Tibial artery (tissue), 4 donors: ENCODE data around the gene LHFPL6.

Experiments used
- DNase-seq, 2 donors: peaks; one replicate each; pipeline ENCODE4 v3.0.0-alpha.2; 2019
- H3K27ac ChIP-seq, 2 donors: fragments of 200-600 bp; sonication (generic) in 1 of 2; 1 replicate in 1 of 2; 2 replicates in 1 of 2; pipeline ENCODE4 v1.5.1; 2018 to 2019; ENCODE audit warnings: mild to moderate bottlenecking in 1 of 2
- H3K27me3 ChIP-seq, 2 donors: fragments of 200-600 bp; sonication (generic) in 1 of 2; one replicate each; pipeline versions ENCODE4 v1.5.1 to v1.6.0; 2016 to 2019
- H3K36me3 ChIP-seq, 3 donors: fragments of 200-600 bp; sonication (generic) in 2 of 3; one replicate each; pipeline ENCODE4 v1.5.1; 2016 to 2019; ENCODE audit warnings: mild to moderate bottlenecking in 2 of 3
- H3K4me1 ChIP-seq, 4 donors: fragments of 200-600 bp; sonication (generic) in 2 of 4; 1 replicate in 3 of 4; 2 replicates in 1 of 4; pipeline ENCODE4 v1.5.1; 2016 to 2019
- H3K4me3 ChIP-seq, 2 donors: fragments of 200-600 bp; sonication (generic) in 1 of 2; 1 replicate in 1 of 2; 2 replicates in 1 of 2; pipeline ENCODE4 v1.5.1; 2018 to 2019; ENCODE audit warnings: mild to moderate bottlenecking in 2 of 2
- H3K9me3 ChIP-seq, 3 donors: fragments of 200-600 bp; sonication (generic) in 1 of 3; one replicate each; pipeline ENCODE4 v1.5.1; 2016 to 2019
- intact Hi-C: fragments of 100-400 bp; cut with DNase I; formaldehyde crosslinking; loops from one replicate; pipeline ENCODE4 v1.15.0; 2023; ENCODE audit warnings: low total_unique reads
- TF ChIP-seq, protein P1 (sequence below), 2 experiments: fragments of 200-600 bp in 1 of 2; fragments of 450-650 bp in 1 of 2; IDR thresholded peaks; one replicate each; pipeline ENCODE4 v1.5.1; 2017 to 2019; ENCODE audit warnings: antibody characterized with exemption in 2 of 2, mild to moderate bottlenecking in 1 of 2, moderate library complexity in 1 of 2

The LHFPL6 gene

DNA sequence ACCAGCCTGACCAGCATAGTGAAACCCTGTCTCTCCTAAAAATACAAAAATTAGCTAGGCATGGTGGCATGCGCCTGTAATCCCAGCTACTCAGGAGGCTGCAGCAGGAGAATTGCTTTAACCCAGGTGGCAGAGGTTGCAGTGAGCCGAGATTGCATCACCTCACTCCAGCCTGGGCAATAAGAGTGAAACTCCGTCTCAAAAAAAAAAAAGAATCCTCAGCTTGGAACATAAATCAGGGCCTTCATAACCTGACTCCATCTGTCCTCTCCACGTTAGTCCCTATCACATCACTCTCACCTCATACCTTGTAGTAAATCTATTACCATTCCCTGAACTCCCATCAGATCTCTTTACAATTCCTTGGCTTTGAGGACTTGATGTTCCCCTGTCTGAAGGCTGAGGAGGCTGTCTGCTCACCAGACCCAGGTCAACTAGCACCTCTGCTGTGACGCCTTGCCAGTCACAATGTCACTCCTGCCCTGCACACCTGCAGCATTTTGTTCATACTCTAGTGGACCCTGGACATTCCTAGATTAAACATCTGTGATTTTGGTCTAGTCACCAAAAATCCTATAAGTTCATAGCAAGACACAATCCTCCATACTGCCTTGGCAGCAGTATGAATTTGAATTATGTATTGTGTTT, 15.9 kb downstream of the LHFPL6 start:
- Histone ChIP-seq H3K9me3 (no peaks in the 10 kb centered on the region), H3K4me1 (peaks cover 0 to 75% (median 32%) of the 10 kb centered on the region in 4 donors), H3K4me3 (no peak overlapping the region), H3K27me3 (no peaks in the 10 kb centered on the region), H3K36me3 (no peaks in the 10 kb centered on the region), H3K27ac (peak overlapping the region; percentile 52 to 65)
- intact Hi-C loops = no loop called here
- TF ChIP-seq, protein P1, sequence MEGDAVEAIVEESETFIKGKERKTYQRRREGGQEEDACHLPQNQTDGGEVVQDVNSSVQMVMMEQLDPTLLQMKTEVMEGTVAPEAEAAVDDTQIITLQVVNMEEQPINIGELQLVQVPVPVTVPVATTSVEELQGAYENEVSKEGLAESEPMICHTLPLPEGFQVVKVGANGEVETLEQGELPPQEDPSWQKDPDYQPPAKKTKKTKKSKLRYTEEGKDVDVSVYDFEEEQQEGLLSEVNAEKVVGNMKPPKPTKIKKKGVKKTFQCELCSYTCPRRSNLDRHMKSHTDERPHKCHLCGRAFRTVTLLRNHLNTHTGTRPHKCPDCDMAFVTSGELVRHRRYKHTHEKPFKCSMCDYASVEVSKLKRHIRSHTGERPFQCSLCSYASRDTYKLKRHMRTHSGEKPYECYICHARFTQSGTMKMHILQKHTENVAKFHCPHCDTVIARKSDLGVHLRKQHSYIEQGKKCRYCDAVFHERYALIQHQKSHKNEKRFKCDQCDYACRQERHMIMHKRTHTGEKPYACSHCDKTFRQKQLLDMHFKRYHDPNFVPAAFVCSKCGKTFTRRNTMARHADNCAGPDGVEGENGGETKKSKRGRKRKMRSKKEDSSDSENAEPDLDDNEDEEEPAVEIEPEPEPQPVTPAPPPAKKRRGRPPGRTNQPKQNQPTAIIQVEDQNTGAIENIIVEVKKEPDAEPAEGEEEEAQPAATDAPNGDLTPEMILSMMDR (IDR thresholded peaks at IDR 0.05) = no peak
- DNase-seq = no peak

DNA sequence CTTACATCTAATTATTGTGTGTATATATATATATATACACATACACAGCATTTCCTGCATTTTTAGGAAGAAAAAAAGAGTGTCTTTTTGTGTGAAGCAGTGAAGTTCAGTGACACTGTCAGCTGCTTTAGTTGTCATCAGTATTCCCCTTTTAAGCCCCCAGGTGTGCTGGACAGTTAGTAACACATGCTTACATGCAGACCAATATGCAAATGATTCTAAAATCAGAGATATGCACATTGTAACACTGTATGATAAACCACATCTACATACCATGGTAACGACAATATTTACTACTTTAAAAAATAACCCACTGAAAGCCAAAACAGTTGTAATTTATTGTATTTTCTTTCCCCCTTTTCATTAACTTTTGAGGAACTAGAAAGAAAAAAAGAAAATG, 16.8 kb downstream of the LHFPL6 start:
- no peaks in the 10 kb centered on the region for H3K9me3 ChIP-seq
- H3K4me3 ChIP-seq = no peak overlapping the region
- DNase-seq = no peak
- H3K36me3 ChIP-seq = no peaks in the 10 kb centered on the region
- peaks cover 0 to 75% (median 31%) of the 10 kb centered on the region in 4 donors for H3K4me1 ChIP-seq
- intact Hi-C loops = no loop called here
- TF ChIP-seq, protein P1 (IDR thresholded peaks at IDR 0.05) = no peak
- H3K27ac ChIP-seq = peak overlapping the region; percentile 52 to 65
- H3K27me3 ChIP-seq = no peaks in the 10 kb centered on the region

DNA sequence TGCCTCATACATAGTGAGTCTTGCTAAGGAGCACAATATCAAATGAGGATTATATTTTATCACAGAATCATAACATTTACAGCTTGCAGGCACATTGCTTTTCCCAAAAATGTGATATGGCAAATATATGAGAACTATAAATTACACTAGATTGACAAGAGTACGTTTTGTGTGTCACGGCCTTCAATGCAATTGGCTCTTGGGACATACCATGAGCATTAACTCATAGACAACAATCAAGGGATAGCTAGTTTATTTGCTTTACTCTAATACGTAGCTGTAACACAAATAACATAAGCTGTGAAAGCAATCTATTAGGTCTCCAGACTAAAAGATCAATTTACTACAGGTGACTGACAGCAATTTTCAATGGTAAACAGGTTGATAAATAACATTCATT, 17.8 kb downstream of the LHFPL6 start:
- Histone ChIP-seq H3K4me3 (no peak overlapping the region), H3K27me3 (no peaks in the 10 kb centered on the region), H3K27ac (no peak overlapping the region), H3K36me3 (no peaks in the 10 kb centered on the region), H3K4me1 (peaks cover 0 to 76% (median 28%) of the 10 kb centered on the region in 4 donors), H3K9me3 (no peaks in the 10 kb centered on the region)
- intact Hi-C loops = no loop called here
- TF ChIP-seq, protein P1 (IDR thresholded peaks at IDR 0.05) = no peak
- DNase-seq = no peak

DNA sequence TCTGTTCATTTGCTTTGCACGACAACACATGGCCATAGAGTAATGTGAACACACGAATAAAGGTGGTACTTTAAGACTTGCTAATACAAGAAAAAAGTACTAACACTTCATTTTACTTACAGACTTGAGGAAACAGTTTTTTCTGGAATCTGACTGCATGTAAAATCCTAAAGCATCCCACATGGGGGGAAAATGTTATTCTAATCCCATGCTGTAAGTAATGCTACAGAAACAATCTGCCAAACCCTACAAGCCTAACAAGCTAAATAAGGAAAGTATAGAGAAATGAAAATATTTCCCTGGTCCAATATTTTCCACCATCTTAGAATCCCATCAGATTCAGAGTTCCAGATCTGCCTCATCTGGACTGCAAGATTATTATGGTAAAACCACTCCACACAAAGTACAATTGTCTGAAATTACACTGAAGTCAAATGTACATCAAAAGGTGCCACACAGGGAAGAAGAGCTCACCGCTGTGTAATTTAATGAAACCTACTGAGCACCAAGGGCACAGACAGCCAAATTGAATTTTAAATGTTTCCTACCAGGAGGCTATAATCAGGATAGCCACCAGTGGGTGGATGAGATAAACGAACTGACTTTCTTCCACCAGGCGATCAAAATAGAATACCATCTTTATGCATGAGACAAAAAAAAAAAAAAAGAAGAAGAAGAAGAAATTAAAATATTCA, 22.0 kb downstream of the LHFPL6 start:
- peak overlapping the region; percentile 11 to 61 for H3K27ac ChIP-seq
- H3K36me3 ChIP-seq = no peaks in the 10 kb centered on the region
- peaks cover 0 to 78% (median 25%) of the 10 kb centered on the region in 4 donors for H3K4me1 ChIP-seq
- TF ChIP-seq, protein P1 (IDR thresholded peaks at IDR 0.05) = no peak
- no peak for DNase-seq
- H3K9me3 ChIP-seq = no peaks in the 10 kb centered on the region
- no peak overlapping the region for H3K4me3 ChIP-seq
- no peaks in the 10 kb centered on the region for H3K27me3 ChIP-seq
- intact Hi-C loops = no loop called here

DNA sequence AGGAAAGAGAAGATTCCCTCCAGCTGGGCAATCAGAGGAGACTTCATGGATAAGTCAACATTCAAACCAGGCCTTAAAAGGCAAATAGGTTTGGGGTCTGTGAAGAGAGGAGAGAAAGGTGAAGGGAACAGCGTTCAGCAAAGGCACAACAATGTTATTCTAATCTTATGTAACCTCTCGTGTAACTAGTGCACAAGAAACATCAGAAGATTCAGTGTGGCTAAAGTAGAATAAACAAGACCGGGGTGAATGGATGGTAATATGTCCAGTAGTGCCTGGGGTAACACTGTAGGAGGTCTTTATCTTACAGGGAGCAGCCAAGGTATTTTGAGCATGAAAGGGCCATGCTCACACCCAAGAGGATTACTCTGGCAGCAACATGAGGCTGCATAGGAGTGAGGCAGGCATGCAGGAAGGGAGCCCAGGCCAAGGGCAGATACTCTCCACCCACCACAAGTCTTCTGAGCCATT, 24.1 kb downstream of the LHFPL6 start:
- H3K27ac ChIP-seq = no peak overlapping the region
- intact Hi-C loops = no loop called here
- H3K4me1 ChIP-seq = peaks cover 0 to 61% (median 15%) of the 10 kb centered on the region in 4 donors

More for the DNA sequence above, 24.1 kb downstream of the LHFPL6 start:
- Histone ChIP-seq H3K4me3 (no peak overlapping the region), H3K9me3 (no peaks in the 10 kb centered on the region), H3K36me3 (no peaks in the 10 kb centered on the region), H3K27me3 (no peaks in the 10 kb centered on the region)
- DNase-seq = no peak
- TF ChIP-seq, protein P1 (IDR thresholded peaks at IDR 0.05) = no peak
